WTC11 (cell line): ENCODE measurements around the gene PEX10. TPM values are rescaled to one million over a fixed set of nuclear protein-coding genes. Genes with fewer than 3 reads are reported as not detected.

ENCODE experiments used
- ATAC-seq: fragments of 200-7000 bp; cut with Tn5 transposase; 2 replicates; pipeline ENCODE4 v1.10.0; 2021; ENCODE audit warnings: mild to moderate bottlenecking, moderate library complexity
- CTCF ChIA-PET: fragments of 300-600 bp; sonication (Branson Sonifier 250); formaldehyde crosslinking; loops from one replicate; lab custom pipeline; 2021; ENCODE audit warnings: antibody characterized with exemption; lab: Charles Lee
- POLR2A ChIA-PET: fragments of 350-600 bp; sonication (Branson Sonifier 250); formaldehyde crosslinking; loops from one replicate; lab custom pipeline; 2021; ENCODE audit warnings: antibody characterized with exemption; lab: Charles Lee
- DNase-seq: peaks from one replicate; pipeline ENCODE4 v3.0.0; 2021; ENCODE audit warnings: low spot score
- H3K27ac Mint-ChIP-seq: 2 replicates; pipeline ENCODE4 v1.8.0; 2021; ENCODE audit warnings: mixed read lengths
- H3K27me3 Mint-ChIP-seq: 2 replicates; pipeline ENCODE4 v1.8.0; 2021; ENCODE audit warnings: low read depth, mild to moderate bottlenecking, moderate library complexity, mixed read lengths
- H3K36me3 Mint-ChIP-seq: 2 replicates; pipeline ENCODE4 v1.8.0; 2021; ENCODE audit warnings: mixed read lengths
- H3K4me1 Mint-ChIP-seq: 2 replicates; pipeline ENCODE4 v1.8.0; 2022; ENCODE audit warnings: mixed read lengths
- H3K4me3 Mint-ChIP-seq: 2 replicates; pipeline ENCODE4 v1.8.0; 2021; ENCODE audit warnings: mild to moderate bottlenecking, moderate library complexity, mixed read lengths
- H3K9me3 Mint-ChIP-seq: 2 replicates; pipeline ENCODE4 v1.8.0; 2021; ENCODE audit warnings: mixed read lengths
- ATF1 ChIP-seq: sonication (generic); formaldehyde crosslinking; IDR thresholded peaks from 2 replicates; pipeline ENCODE4 v1.8.1; 2023; ENCODE audit warnings: mild to moderate bottlenecking, moderate library complexity, missing genetic modification reagents
- CREB1 ChIP-seq: sonication (generic); formaldehyde crosslinking; IDR thresholded peaks from 2 replicates; pipeline ENCODE4 v1.8.0; 2023; ENCODE audit warnings: mild to moderate bottlenecking, missing genetic modification reagents
- CREM ChIP-seq: sonication (generic); formaldehyde crosslinking; IDR thresholded peaks from 2 replicates; pipeline ENCODE4 v1.8.1; 2022; ENCODE audit warnings: mild to moderate bottlenecking, missing genetic modification reagents, moderate library complexity
- ESRRA ChIP-seq: sonication (generic); formaldehyde crosslinking; IDR thresholded peaks from 2 replicates; pipeline ENCODE4 v1.8.1; 2022; ENCODE audit warnings: mild to moderate bottlenecking, missing genetic modification reagents, borderline replicate concordance
- GABPB1 ChIP-seq: sonication (generic); formaldehyde crosslinking; IDR thresholded peaks from 2 replicates; pipeline ENCODE4 v1.8.1; 2023; ENCODE audit warnings: mild to moderate bottlenecking, missing genetic modification reagents
- GTF2I ChIP-seq: fragments of 250-450 bp; sonication (Bioruptor Pico); conservative IDR thresholded peaks from 2 replicates; pipeline ENCODE4 v1.4.0; 2021; ENCODE audit warnings: mild to moderate bottlenecking
- IRF2 ChIP-seq: sonication (generic); formaldehyde crosslinking; IDR thresholded peaks from 2 replicates; pipeline ENCODE4 v1.8.0; 2022; ENCODE audit warnings: low read depth, missing genetic modification reagents, borderline replicate concordance
- NFE2L1 ChIP-seq: sonication (generic); formaldehyde crosslinking; IDR thresholded peaks from 2 replicates; pipeline ENCODE4 v1.8.1; 2023; ENCODE audit warnings: missing genetic modification reagents
- RORB ChIP-seq: fragments of 250-450 bp; sonication (Bioruptor Pico); IDR thresholded peaks from 2 replicates; pipeline ENCODE4 v1.9.0; 2021; ENCODE audit warnings: mild to moderate bottlenecking
- SP1 ChIP-seq: sonication (generic); formaldehyde crosslinking; conservative IDR thresholded peaks from 2 replicates; pipeline ENCODE4 v1.8.1; 2022; ENCODE audit warnings: missing genetic modification reagents
- ZNF219 ChIP-seq: sonication (generic); formaldehyde crosslinking; IDR thresholded peaks from 2 replicates; pipeline ENCODE4 v1.8.0; 2023; ENCODE audit warnings: missing genetic modification reagents, mild to moderate bottlenecking, borderline replicate concordance
- ZNF423 ChIP-seq: fragments of 250-450 bp; sonication (Bioruptor Pico); IDR thresholded peaks from 2 replicates; pipeline ENCODE4 v2.1.2; 2022; ENCODE audit warnings: mild to moderate bottlenecking, moderate library complexity
- total RNA-seq: library from RNA; stranded (reverse); gene quantifications from 3 replicates; pipeline ENCODE4 v1.2.3, GENCODE V29; 2021
- TF ChIP-seq, protein P1 (sequence below): sonication (generic); formaldehyde crosslinking; IDR thresholded peaks from 2 replicates; pipeline ENCODE4 v1.8.1; 2022; ENCODE audit warnings: low read depth, missing genetic modification reagents, borderline replicate concordance
- TF ChIP-seq, protein P2 (sequence below): sonication (generic); formaldehyde crosslinking; IDR thresholded peaks from 2 replicates; pipeline ENCODE4 v1.8.0; 2022; ENCODE audit warnings: mild to moderate bottlenecking, missing genetic modification reagents
- TF ChIP-seq, protein P3 (sequence below): sonication (generic); formaldehyde crosslinking; conservative IDR thresholded peaks from 2 replicates; pipeline ENCODE4 v1.8.1; 2022; ENCODE audit warnings: mild to moderate bottlenecking, missing genetic modification reagents
- TF ChIP-seq, protein P4 (sequence below): sonication (generic); formaldehyde crosslinking; IDR thresholded peaks from 2 replicates; pipeline ENCODE4 v1.8.0; 2023; ENCODE audit warnings: mild to moderate bottlenecking, missing genetic modification reagents
- TF ChIP-seq, protein P5 (sequence below): sonication (generic); formaldehyde crosslinking; IDR thresholded peaks from 2 replicates; pipeline ENCODE4 v1.8.1; 2023; ENCODE audit warnings: mild to moderate bottlenecking, moderate library complexity, missing genetic modification reagents

Gene PEX10
- total RNA-seq, 1 experiment from 2014 or later: 29.3 TPM

DNA sequence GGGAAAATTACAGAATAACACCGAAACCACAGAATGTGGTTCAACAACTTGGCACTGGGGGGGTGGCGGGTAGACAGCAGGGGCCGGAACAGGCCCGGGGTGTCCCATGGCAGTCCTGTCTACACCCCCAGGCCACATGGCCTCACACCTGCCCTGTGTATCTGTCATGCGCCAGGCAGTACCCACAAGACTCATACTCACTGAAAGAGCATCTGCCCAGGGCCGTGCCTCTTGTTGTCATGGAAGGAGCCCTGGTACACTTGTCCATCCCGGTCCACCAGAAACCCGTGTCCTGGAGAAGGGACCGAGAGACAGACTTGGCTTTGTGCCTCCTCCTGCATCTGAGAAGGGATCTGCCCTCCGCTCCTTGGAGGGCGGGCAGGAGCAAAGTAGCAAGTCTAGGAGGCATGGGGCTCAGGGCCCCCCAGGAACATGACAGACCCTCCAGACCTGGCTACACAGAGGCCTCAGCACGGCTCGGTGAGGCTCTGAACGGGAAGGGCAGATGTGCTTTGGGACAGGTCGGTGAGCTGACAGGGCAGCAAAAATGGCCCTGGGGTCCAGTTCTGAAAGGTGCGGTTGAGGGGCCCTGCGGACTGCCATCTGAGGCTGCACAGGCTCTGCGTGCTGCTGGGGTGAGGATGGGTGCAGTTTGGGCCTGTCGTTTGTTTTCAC, 26.6 kb downstream of the PEX10 start:
- Mint-ChIP-seq H3K9me3 (no peaks in the 10 kb centered on the region), H3K36me3 (no peaks in the 10 kb centered on the region), H3K4me3 (no peak overlapping the region), H3K27me3 (no peaks in the 10 kb centered on the region), H3K27ac (no peak overlapping the region), H3K4me1 (peaks cover 6% of the 10 kb centered on the region)
- ChIA-PET POLR2A (interaction anchor here (0.5 kb wide), 1 partner anchor 193 kb away, joined by 3 read pairs; no protein-coding TSS in a partner anchor), CTCF (interaction anchor here (0.6 kb wide), 2 partner anchors 180 to 191 kb away, joined by 4 to 5 read pairs; partner anchors contain the start of gene FAAP20)
- no peak for ATAC-seq
- no peak for DNase-seq
- TF ChIP-seq CREB1 (CRISPR knock-in tag) (no peak), RORB (CRISPR knock-in tag) (no peak), ESRRA (CRISPR knock-in tag) (no peak), SP1 (CRISPR knock-in tag) (no peak), GTF2I (no peak), NFE2L1 (CRISPR knock-in tag) (no peak)
- TF ChIP-seq, protein P1, sequence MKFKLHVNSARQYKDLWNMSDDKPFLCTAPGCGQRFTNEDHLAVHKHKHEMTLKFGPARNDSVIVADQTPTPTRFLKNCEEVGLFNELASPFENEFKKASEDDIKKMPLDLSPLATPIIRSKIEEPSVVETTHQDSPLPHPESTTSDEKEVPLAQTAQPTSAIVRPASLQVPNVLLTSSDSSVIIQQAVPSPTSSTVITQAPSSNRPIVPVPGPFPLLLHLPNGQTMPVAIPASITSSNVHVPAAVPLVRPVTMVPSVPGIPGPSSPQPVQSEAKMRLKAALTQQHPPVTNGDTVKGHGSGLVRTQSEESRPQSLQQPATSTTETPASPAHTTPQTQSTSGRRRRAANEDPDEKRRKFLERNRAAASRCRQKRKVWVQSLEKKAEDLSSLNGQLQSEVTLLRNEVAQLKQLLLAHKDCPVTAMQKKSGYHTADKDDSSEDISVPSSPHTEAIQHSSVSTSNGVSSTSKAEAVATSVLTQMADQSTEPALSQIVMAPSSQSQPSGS: no peak
- TF ChIP-seq, protein P2, sequence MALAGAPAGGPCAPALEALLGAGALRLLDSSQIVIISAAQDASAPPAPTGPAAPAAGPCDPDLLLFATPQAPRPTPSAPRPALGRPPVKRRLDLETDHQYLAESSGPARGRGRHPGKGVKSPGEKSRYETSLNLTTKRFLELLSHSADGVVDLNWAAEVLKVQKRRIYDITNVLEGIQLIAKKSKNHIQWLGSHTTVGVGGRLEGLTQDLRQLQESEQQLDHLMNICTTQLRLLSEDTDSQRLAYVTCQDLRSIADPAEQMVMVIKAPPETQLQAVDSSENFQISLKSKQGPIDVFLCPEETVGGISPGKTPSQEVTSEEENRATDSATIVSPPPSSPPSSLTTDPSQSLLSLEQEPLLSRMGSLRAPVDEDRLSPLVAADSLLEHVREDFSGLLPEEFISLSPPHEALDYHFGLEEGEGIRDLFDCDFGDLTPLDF: no peak
- TF ChIP-seq, protein P3, sequence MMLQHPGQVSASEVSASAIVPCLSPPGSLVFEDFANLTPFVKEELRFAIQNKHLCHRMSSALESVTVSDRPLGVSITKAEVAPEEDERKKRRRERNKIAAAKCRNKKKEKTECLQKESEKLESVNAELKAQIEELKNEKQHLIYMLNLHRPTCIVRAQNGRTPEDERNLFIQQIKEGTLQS (CRISPR knock-in tag): no peak

DNA sequence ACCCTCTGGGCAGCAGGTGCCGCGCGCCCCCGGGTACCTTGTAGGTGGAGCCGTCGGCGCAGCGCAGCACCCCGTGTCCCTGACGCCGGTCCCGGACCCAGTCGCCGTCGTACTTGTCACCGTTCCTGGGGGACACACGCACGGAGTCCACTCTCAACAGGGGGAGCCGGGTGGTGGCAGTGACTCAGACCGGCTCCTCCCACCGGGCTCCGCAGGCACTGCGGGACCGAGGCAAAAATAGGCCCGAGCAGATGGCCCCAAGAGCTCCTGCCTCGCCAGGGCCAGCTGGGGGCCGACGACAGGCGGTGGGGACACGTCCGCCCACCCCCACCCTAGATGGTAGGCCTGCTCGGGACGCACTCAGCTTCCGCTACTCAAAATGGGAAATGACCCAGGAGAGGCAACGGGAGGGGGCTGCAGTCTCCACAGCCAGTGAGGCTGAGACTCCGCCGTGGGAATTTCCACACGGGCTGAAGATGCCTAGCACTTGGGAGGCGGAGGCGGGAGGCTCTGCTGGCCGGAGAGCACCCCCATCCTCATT, 27.4 kb downstream of the PEX10 start:
- ATAC-seq (no peak; the same call in 1 of the 2 replicates), DNase-seq (no peak)
- H3K36me3 Mint-ChIP-seq: no peaks in the 10 kb centered on the region
- ChIA-PET CTCF (interaction anchor here (0.6 to 6.4 kb wide), 4 partner anchors 180 to 191 kb away, joined by 3 to 170 read pairs (median 4); partner anchors contain the start of gene FAAP20), POLR2A (interaction anchor here (0.5 kb wide), 1 partner anchor 192 kb away, joined by 3 read pairs; no protein-coding TSS in a partner anchor)
- H3K4me1 Mint-ChIP-seq: peaks cover 3% of the 10 kb centered on the region
- no peaks in the 10 kb centered on the region for H3K9me3 Mint-ChIP-seq
- H3K4me3 Mint-ChIP-seq: no peak overlapping the region
- H3K27me3 Mint-ChIP-seq: no peaks in the 10 kb centered on the region
- H3K27ac Mint-ChIP-seq: no peak overlapping the region
- TF ChIP-seq IRF2 (CRISPR knock-in tag) (no peak), ZNF423 (CRISPR knock-in tag) (no peak), ZNF219 (CRISPR knock-in tag) (no peak)
- TF ChIP-seq, protein P4, sequence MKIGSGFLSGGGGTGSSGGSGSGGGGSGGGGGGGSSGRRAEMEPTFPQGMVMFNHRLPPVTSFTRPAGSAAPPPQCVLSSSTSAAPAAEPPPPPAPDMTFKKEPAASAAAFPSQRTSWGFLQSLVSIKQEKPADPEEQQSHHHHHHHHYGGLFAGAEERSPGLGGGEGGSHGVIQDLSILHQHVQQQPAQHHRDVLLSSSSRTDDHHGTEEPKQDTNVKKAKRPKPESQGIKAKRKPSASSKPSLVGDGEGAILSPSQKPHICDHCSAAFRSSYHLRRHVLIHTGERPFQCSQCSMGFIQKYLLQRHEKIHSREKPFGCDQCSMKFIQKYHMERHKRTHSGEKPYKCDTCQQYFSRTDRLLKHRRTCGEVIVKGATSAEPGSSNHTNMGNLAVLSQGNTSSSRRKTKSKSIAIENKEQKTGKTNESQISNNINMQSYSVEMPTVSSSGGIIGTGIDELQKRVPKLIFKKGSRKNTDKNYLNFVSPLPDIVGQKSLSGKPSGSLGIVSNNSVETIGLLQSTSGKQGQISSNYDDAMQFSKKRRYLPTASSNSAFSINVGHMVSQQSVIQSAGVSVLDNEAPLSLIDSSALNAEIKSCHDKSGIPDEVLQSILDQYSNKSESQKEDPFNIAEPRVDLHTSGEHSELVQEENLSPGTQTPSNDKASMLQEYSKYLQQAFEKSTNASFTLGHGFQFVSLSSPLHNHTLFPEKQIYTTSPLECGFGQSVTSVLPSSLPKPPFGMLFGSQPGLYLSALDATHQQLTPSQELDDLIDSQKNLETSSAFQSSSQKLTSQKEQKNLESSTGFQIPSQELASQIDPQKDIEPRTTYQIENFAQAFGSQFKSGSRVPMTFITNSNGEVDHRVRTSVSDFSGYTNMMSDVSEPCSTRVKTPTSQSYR (CRISPR knock-in tag): no peak

DNA sequence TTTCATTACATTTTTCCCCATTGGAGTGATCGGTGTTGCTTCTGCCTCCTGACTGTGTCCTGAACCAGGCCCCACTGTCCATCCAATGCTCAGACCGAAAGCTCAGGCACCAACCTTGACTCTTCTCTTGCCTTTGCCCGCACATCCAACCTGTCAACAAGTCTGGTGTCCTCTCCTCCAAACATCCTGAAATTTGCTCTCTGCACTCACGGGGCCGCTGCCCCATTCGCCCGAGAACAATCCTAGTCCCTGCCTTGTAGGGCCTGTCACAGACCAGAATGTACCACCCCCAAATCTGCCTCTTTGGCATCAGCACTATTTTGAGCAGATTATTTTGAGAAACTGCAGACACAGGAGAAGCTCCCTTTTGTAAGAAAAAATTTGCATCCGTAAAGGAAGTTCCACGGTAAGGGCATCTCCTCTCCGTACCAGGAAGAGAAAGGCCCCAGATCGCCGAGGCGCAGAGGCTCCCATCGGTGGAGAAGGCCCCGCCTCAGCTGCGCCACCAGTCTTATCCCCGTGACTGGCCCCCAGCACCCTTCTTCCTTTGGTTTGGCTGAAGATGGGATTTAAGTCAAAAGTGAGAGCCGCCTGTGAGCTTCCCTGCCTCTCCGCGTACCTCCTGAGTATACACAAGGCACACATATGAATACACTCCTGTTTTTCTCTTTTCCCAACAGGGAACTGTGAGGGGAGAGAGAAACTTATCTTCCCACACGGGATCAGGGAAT, 28.1 kb downstream of the PEX10 start:
- POLR2A ChIA-PET: no interaction called here
- no peak for DNase-seq
- CTCF ChIA-PET: interaction anchor here (1.0 to 6.4 kb wide), 4 partner anchors 46 to 190 kb away, joined by 3 to 170 read pairs (median 50); partner anchors contain the start of gene FAAP20
- TF ChIP-seq IRF2 (CRISPR knock-in tag) (no peak), CREM (CRISPR knock-in tag) (no peak), ATF1 (CRISPR knock-in tag) (no peak), GABPB1 (CRISPR knock-in tag) (no peak)
- TF ChIP-seq, protein P5, sequence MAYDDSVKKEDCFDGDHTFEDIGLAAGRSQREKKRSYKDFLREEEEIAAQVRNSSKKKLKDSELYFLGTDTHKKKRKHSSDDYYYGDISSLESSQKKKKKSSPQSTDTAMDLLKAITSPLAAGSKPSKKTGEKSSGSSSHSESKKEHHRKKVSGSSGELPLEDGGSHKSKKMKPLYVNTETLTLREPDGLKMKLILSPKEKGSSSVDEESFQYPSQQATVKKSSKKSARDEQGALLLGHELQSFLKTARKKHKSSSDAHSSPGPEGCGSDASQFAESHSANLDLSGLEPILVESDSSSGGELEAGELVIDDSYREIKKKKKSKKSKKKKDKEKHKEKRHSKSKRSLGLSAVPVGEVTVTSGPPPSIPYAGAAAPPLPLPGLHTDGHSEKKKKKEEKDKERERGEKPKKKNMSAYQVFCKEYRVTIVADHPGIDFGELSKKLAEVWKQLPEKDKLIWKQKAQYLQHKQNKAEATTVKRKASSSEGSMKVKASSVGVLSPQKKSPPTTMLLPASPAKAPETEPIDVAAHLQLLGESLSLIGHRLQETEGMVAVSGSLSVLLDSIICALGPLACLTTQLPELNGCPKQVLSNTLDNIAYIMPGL (CRISPR knock-in tag): no peak
- Mint-ChIP-seq H3K36me3 (no peaks in the 10 kb centered on the region), H3K4me3 (no peak overlapping the region), H3K4me1 (no peaks in the 10 kb centered on the region), H3K27ac (0 out of 2 replicates have a peak overlapping the region, but pooled peaks have one; percentile 47), H3K9me3 (no peaks in the 10 kb centered on the region), H3K27me3 (no peaks in the 10 kb centered on the region)
- ATAC-seq: no peak
